Stimulated activated CD8-positive, alpha-beta memory T cell treated with anti-CD3 and anti-CD28 coated beads, Interleukin-4, amount 100 ng/mL, for 24 hours (primary cell): ENCODE results near the gene HAAO.

ENCODE experiments used
- DNase-seq: peaks from one replicate; pipeline ENCODE4 v3.0.0-alpha.2; 2020; ENCODE audit warnings: low read depth

The HAAO gene

DNA sequence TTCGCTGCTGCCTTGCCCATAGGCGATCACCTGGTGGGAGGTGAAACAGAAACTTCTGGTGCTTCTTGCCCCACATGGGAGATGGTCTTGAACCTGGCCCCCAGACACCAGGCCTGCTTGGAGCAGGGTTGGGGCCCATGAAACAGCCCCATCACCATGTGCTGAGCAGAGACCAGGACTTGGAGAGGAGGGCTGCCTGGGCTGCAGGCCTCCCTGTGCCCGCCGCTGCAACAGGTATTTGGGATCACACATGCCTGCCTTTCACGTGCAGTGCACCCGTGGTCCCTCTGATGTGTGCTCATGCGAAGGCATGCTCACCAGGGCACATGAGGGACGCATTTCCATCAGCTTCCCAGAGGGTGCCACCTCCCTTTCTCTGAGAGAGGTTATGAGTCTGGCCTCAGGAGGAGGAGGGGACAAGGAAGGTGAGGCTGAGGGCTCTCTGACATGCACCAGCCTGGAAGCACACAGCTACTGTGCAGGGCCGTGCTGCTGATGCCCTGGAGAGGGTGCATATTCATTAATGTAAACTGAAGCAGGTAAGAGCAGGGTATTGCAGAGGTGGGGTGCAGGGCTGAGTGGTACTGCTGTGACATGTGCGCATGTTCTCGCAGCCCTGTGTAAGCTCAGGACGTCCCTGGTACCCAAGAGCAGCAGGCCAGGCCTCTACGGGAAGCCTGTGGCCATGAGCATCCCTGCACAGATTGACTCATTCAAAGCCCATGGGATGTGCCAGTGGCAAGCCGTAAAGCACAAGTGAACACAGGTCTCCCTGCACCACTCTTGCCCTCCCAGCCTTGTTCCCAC, 24.3 kb downstream of the HAAO start:
- no peak for DNase-seq

DNA sequence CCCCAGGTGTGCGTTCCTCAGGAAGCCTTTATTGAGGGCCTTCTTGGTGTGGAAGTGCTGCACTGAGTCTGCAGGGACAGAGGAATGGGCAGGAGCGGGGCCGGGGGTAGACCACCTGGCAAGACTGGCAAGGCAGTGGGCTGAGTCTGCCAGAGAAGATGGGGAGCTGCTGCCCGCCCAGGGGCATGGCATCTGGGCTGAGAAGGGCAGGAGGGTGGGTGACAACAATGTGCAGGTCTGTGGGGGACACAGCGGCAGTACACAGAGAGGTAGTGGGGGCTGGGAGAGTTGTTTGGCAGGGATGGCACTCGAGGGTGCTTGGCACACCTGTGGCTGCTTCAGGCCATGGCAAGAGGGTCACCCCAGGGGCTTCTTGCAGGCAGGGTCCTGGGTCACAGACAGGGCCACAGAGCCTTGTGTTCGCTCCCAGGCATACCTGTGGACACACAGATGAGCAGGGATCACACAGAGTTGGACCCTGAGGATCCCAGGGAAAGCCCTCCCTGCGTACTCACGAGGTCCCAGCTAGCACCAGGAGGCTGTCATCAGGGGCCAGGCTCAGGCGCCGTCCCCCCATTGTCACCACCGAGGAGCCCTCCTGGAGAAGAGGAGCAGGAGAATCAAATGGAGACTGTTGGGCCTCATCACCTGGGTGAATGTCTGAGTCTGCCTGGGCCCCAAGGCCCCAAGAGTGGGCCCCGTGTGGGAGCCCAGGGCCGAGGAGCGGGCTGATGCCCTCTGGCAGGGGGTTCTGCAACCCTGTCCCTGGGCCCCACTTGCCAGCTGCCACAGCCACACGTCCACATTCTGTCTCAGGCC, 25.1 kb downstream of the HAAO start:
- DNase-seq = no peak

DNA sequence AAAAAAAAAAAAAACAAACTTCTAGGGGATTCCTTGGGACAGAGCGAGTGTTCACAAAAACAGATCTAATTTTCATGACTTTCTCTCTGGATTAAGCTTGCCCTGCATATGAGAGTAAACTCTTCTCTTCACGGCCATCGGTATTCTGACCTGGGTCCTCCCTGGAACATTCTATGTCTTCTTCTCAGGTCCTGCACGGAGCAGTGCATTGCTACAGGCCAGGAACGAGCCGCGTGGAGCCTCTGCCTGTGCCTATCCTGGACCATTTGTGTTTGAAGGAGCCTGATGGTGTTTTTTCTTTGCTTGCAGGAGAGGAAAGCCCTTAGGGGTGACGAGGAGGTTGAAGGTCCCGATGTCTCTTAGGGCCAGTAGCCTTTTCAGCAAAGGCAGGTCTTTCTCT, 26.7 kb downstream of the HAAO start:
- DNase-seq = no peak

DNA sequence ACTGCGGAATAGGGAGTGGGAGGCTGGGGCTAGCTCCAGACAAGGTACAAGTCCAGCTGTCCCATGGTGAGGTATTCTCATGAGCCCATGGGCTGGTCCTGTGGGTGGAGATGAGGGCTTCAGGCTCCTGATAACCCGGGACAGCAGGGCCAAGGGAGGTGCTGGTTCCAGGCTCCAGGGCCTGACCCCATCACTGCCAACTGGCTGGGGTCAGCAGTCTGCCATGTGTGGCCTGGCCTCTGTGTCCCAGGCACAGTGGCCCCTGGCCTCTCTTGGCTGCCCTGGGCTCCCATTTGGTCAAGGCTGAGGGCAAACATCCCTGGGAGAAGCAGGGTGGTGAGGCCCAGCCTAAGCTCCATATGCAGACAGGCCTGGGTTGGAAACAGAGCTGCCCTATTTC, 27.5 kb downstream of the HAAO start:
- DNase-seq = no peak

DNA sequence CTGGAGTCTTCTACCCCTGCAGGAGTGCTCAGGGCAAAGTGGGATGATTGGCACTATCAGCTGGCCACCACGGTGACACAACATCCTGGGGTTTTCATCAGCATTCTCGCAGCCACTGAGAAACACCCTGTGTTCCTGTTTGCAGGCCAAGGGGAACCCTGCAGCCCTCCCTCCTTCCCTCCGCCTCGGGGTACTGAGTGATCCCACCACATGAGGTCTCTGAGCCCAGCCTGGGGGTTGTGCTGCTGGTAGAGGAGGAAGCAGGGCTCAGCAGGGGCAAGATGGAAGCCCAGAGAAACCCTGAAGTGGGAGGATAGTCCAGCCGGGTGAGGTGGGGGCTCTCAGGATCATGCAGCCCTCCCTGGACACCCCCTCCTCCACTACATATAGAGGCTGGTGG, 28.3 kb downstream of the HAAO start, which contains the start of gene OXER1:
TSS of gene OXER1 (minus strand) at position 40 of the 400 bp plus-strand sequence. CDS start 73 bp downstream, outside the sequence.
- no peak for DNase-seq

DNA sequence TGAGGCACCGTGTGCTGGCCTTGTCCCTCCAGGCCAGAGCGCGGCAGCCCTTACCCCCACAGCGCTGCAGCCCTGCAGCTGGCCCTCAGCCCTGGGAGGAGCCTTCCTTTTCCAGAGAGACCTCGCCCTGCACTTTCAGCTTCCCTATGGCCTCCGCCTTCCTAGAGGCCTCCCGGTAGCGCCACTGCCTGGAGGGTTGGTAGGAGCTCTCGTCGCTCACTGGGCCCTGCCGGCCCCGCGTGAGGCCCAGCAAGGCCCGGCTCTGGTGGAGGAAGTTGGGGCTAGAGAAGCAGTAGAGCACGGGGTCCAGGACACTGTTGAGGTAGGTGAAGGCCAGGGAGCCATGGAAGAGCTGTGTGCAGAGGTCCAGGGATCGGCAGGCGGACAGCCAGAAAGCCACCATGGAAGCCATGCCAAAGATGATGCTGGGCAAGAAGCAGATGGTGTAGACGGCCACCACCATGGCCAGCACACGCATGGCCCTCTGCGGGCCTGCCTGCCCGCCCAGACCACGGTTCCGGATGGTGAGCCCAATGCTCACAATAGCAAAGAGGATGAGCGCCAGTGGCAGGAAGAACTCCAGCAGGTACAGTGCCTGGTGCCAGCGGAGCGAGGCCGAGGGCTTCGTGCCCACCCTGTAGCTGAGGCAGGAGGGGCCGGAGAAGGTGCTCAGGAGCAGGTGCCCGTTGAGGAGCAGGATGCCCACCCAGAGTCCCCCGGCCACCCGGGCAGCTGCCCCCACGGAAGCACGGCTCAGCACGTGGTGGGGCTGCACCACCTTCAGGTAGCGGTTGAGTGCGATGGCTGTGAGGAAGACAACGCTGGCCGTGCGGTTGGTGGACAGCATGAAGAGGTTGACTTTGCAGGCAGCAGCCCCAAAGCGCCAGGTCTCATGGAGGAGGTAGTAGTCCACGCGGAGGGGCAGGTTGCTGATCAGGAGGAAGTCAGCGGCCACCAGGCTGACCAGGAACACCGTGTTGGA, 29.3 kb downstream of the HAAO start:
- DNase-seq = no peak

DNA sequence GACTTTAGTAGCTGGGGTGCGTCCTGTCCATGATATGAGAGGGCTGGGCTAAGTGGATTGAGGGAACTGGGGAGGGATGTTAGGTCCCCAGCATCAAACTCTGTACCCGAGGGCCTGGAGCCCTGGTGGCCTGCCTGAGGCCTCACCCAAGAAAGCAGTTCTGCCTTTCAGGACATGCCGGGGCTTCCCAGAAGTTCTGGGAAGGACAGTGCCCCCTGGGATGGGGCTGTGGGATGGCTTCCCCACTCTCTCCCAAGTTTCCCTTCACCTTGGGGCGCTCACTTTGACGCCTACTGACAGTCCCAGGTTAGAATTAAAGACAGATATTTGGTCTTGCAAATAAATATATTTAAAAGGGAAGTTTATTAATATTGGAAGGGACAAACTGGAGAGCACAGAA, 30.2 kb downstream of the HAAO start:
- no peak for DNase-seq

DNA sequence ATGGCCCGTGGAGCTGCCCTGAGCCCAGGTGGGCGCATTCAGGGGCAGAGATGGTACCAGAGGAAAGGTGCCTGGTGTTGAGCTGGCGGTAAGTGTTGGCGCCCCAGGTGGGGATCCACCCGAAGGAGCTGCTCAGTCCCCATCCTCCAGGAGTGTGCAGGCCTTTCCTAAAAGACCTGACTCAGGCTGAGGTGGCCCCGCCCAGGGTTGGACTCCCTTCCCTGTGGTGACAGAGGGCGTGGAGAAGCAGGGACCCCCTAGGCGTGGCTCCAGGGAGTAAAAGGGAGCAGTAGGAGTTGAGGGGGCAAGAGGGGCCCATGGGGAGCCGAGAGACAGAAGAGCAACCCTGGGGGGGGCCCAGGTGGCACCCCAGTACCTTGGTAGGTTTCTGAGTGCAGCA, 30.8 kb downstream of the HAAO start:
- DNase-seq = no peak

DNA sequence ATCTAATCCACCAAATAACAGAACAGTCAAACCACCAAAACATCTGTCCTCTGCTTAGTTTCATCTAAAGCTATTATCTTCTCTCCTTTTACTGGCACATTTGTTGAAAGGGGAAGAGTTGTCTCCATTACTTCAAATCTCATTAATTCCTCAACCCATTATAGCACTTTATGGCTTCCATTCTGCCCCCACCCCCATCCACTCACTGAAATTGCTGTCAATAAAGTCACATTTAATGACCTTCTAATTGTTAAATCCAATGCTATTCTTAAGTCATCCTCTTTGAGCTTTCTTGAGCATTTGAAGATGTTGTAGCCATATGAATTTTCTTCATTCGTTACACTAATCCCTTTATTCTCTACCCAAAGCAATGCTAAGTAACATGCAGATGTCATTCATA, 33.6 kb downstream of the HAAO start:
- DNase-seq = no peak

DNA sequence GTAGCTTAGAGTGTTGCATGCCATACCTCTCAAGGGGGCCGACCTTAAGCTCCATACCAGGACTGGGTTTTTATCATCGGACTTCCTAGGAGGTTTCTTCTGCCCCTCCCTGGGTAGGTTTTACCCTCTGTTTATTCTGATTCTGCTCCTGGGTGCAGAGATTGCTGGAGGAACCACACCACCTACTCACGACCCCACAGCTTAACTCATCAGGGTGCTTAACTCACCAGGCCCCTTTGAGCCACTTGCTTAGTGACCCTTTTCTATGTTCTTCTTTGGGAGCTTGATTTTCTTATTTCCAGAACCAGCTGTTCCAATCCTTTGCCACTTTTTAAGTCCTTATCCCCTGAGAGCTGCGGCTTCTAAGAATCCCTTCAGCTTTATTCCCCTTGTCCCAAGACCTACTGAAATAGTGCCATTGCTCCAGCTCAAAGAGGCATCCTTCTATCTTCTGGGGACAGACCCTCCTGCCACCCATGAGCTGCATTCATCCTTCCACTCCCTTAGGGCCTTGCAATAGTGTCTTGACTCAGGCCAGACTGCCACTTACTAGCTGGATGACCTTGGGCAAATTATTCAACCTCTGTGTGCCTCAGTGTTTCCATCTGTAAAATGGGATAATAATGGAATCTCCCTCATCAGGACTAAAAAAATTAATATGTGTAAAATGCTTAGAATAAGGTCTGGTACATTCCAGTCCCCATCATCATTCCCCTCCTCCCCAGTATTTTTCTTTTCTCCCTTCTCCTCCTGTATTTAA, 34.2 kb downstream of the HAAO start:
- no peak for DNase-seq

DNA sequence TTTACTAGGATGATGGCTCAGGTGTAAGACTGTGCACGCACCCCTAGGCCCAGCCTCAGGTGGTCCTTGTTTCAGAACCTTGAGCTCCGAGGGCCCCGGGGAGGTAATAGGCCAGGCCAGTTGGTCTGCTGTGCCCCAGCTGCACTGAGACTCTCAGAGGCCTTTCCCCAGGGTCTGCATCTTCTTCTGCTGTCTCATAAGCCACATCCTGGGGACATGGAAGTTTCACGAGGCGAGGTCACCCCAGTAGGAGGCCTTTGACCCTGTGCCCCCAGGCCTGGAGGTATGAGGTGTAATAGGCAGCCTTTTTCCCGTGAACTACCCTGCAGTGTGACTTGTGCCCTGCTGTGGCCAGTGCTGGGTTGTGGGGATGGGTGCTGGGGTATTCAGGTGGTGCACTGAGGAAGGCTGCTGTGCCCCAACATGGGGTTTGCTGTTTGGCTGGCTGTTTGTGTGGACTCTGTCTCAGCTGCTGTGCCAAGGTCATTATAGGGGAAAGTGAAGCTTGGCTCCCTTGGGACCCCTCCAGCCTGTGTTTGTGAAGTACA, 35.3 kb downstream of the HAAO start:
- DNase-seq = no peak

DNA sequence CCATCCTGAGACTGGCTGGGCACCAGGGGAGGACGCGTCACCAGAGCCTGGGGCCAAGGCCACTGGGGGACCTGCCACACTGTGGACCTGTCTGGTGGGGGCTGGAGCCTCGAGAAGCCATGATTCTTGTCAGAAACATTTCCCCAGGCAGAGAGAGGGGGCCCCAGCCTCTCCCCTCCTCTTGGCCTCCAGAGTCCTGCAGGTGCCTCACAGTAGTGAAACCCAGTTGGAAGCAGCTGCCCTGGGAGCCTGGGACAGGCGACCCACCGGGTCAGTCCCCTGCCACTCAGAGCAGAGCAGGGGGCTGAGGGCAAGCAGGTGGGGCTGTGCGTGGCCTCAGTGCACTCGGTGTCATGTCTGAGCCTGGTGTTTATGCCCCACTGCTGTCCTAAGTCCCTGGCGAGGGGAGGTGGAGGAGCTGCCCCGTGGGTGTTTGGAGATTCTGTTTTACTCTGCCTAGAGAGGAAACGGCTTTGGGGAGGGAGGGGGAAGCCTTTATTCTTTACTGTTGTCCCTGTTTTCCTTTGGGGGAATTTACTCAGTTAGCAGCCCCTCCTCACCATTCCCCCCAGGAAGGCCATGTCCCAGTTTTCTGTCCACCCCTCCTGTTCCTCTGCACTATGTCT, 36.1 kb downstream of the HAAO start:
- no peak for DNase-seq

DNA sequence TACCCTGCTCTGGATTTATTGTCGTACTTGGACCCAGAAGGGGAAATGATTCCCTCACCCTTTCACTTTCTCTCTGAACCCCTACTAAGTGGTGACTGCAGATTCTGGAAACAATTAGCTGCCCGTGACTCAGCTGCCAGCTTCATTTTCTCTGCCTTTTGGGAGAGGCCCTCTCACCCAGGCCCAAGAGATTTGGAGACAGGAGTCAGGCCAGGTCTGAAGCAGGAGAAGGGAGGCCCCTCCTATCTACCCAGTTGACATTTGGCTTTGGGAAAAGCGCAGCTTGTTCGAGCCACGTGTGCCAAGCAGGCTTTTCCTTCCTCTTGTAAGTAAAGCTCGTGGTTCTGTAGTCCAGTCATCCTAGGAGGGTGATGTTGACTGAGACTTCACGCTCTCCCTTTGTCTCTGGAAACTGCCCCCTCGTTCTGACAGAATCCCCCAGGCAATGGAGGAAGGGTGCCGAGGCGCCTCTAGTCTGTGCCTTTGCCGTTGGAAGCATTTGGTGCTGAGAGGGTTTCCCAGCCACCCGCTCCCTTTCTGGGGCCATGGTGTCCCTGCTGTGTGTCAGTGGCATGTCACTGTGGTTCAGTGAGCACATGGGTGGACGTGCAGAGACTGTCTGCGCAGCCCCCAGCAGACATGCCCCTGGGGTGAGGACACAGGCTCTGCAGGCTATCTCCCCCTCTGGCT, 37.0 kb downstream of the HAAO start:
- no peak for DNase-seq

DNA sequence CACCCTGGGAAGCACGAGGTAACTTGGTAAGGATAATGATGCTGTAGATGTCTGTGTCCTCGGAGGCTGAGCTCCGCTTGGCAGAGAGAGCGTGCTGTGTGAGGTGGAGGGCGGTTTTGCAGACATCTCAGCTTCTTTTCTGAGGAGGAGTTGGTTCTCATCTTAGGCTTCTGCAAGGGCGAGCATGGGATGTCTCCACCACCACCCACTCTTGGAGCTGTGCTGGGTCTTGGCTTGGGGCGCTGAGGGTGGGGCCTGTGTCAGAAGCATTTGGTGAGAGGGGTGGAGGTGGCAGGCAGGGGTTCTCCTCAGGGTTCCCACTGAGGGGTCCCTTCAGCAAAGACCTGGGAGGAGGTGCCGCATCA, 37.6 kb downstream of the HAAO start:
- no peak for DNase-seq

DNA sequence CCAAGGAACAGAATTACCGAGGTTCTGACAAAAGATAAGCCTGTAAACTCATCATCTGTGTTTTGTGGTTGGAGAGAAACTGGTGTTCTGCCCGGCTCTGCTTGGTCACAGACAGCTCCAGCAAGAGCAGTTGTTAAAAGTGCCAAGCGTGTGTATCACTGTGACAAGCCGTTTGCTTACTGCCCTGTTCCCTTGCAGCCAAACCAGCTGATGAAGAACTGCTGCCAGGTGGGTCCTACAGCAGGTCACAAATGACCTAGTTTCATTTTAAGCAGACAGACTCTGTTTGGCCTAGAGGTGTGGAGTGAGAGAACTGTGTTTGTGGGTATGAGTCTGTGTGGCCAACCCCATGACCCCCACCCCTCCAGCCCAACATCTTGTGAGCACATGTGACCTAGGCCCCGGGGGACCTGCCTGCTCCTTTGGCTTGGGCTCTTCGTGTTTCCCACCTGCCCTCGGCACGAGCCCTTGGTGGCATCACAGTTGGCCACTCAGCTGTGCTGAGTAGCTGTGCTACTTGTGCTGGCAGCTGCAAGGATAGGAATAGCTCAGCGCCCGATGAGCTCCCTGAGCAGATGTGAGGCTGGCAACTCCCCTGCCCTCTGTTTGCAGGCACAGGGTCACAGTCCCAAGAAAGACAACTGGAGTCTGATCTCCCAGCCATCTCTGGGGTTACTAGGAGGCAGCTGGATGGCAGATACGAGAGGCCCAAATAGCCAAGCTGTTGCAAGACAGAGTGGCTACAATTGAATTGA, 38.2 kb downstream of the HAAO start:
- DNase-seq = no peak

DNA sequence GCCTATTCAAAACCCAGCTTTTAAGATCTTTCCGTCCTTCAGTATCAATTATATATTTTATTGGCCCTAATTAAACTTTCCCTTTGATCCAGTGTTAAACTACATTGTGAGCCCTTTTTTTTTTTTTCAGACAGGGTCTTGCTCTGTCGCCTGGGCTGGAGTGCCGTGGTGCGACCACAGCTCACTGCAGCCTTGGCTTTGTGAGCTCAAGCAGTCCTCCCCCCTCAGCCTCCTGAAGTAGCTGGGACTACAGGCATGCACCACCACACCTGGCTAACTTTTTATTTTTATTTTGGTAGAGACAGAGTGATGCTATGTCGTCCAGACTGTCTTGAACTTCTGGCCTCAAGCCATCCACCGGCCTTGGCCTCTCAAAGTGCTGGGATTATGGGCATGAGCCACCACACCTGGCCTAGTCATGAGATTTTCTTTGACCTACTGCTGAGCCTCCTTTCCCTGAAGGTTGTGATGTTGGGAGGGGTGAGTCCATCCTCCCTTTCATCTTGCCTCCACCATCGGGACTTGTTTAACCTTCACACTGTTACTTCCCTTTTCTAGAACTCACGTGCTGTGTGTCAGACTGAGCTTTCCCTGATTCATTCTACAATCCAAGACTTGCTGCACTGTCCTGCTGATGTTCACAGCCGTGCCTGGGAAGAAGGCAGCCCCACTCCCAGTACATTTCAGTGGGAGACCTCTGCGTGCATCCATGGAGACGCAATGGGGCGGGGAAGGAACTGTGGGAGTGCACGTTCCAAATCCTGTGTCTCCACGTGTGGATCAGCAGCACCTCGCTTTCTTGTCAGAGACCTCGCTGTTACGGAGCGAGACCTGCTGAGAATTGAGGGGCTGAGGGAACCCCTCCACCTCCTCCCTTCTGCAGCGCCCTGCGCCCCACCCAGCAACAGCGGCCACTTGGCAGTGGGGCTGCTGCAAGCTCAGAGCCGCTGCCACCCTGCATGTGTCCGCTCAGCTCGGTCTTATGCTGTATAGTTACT, 39.3 kb downstream of the HAAO start:
- DNase-seq = no peak

DNA sequence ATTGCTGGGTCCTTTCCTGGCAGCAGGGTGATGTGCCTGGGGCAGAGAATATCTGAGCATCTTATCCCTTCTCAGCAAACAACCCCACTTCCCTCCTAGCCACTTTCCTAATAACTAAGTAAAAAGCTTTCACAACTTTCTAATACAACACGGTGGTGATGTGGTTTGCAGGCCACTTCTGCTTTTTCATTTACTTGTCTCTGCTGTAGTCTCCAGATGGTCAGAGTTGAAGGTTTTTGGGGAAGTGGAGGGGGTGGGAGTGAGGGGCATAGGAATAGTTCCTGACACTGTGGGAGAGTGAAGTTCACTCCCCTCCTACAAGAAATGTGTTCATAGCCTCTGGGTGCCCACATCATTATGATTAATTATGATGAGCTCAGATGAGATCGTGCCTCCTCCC, 40.1 kb downstream of the HAAO start:
- no peak for DNase-seq

DNA sequence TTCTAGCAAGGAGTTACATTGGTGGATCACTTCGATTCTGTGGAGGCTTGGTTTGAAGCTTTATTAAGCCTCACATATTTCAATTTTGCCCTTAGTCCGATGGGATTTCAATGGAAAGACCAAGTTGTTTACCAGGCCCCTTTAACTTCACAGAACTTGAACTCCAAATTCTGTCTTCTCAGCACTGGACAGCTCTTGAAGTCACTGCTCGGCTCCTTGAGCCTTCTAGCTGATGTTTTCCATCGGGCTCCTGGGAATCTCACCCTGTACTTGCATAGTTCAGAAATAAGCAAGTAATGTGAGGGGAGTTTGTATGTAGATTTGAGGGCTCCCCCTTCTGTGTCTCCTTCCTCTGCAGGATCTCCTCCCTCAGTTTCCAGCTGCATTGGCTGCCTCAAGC, 43.5 kb downstream of the HAAO start:
- DNase-seq = no peak
